HG03064 (cell line): ENCODE measurements around the gene OR4D9.
"Not testable (repeated sequence)": the region's sequence is repeated elsewhere in the genome, so short reads cannot be mapped to it uniquely, and the experiment has no call there.

Experiments used
- ATAC-seq: cut with Tn5 transposase; IDR thresholded peaks from one replicate; pipeline ENCODE4 v1.9.1; 2021; ENCODE audit warnings: low read depth; ENCODE audit not compliant: unreplicated experiment

Gene OR4D9

GRCh38 chr11:59510941-59511589 lies at the start of gene OR4D9:
Gene OR4D9, plus strand, starts transcription at chr11:59511539. Its CDS starts 3,374 bp downstream, at chr11:59514913.
- ATAC-seq: no peak

- no peak for ATAC-seq
These were observed 48.1 kb upstream of the OR4D9 start for GRCh38 chr11:59463190-59463641.

- ATAC-seq: no peak
These were observed 38.3 kb upstream of the OR4D9 start, which contains the start of gene OR4D10 for GRCh38 chr11:59473015-59473414. Gene OR4D10, plus strand, starts transcription at chr11:59473315. Its CDS starts 4,115 bp downstream, at chr11:59477430.

- ATAC-seq: no peak
These were observed 36.2 kb upstream of the OR4D9 start for GRCh38 chr11:59475176-59475575.

- ATAC-seq: no peak
These were observed 31.4 kb upstream of the OR4D9 start for GRCh38 chr11:59479906-59480305.

GRCh38 chr11:59480359-59480758 lies 31.0 kb upstream of the OR4D9 start:
- ATAC-seq: no peak

GRCh38 chr11:59501931-59502330 lies 9.4 kb upstream of the OR4D9 start:
- ATAC-seq: no peak

- ATAC-seq: no peak
These were observed 8.1 kb upstream of the OR4D9 start, which contains the start of gene OR4D11 for GRCh38 chr11:59503276-59503675. Gene OR4D11, plus strand, starts transcription at chr11:59503576. Its CDS starts 0 bp downstream, at chr11:59503576.

- ATAC-seq: no peak
These were observed 336 bp downstream of the OR4D9 start for GRCh38 chr11:59511675-59512074.

GRCh38 chr11:59520139-59520538 lies 8.8 kb downstream of the OR4D9 start:
- not testable (repeated sequence) for ATAC-seq

GRCh38 chr11:59520741-59521140 lies 9.4 kb downstream of the OR4D9 start:
- ATAC-seq: no peak

GRCh38 chr11:59523541-59523940 lies 12.2 kb downstream of the OR4D9 start:
- ATAC-seq: no peak

- ATAC-seq: no peak
These were observed 17.4 kb downstream of the OR4D9 start for GRCh38 chr11:59528711-59529110.

- ATAC-seq: no peak
These were observed 21.3 kb downstream of the OR4D9 start for GRCh38 chr11:59532620-59533019.

GRCh38 chr11:59534676-59535075 lies 23.3 kb downstream of the OR4D9 start:
- ATAC-seq: no peak

GRCh38 chr11:59542142-59542810 lies 30.9 kb downstream of the OR4D9 start:
- ATAC-seq: no peak

- ATAC-seq: not testable (repeated sequence)
These were observed 32.4 kb downstream of the OR4D9 start for GRCh38 chr11:59543713-59544112.

- no peak for ATAC-seq
These were observed 33.5 kb downstream of the OR4D9 start for GRCh38 chr11:59544869-59545178.

GRCh38 chr11:59545179-59546020 lies 34.1 kb downstream of the OR4D9 start:
- no peak for ATAC-seq

- ATAC-seq: not testable (repeated sequence)
These were observed 36.4 kb downstream of the OR4D9 start for GRCh38 chr11:59547605-59548308.

GRCh38 chr11:59548309-59548656 lies 36.9 kb downstream of the OR4D9 start:
- no peak for ATAC-seq
